ENCODE results near the gene NAA25. TPM values are rescaled to one million over a fixed set of nuclear protein-coding genes. Genes with fewer than 3 reads are reported as not detected.

The NAA25 gene
- total and polyA plus RNA-seq, 3 donors from 2014 or later = 15.2 to 31.8 (median 28.2) TPM

DNA sequence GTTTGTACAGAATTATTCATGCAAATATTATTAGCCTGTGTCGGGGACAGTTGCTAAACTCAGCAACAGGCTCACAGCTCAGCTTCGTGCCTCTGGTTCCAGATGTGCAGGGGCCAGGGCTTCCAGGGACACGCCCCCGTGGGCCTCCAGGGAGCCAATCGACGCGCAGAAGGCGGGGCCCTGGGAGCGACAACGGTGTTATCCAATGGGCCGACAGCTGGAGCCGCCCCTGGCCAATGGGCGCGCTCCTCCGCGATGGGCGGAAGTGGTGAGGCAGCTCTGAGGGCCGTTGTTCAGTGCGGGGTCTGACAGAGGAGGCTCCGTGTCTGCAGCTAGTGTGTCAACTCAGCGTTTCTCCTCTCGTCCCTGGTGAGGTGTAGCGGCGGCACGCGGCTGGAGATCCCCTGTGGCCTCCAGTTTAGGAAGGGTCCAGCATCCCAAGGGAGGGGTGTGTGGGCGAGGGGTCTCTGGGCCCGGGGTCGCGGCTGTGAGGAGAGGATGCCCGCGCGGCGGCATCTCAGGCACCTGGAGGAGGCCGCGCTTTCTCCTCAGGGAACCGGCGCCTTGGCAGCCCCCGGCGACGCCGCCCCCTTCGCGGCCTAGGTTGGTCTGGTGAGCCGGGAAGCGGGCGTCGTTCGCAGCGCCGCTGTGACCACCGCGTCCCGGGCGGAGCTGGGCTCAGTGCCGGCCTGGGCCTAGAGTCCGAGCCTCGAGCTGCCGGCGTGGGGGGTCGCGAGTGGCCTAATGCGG lies 16.8 kb upstream of the NAA25 start, which contains the start of gene TRAFD1:
TRAFD1 (plus strand) TSS at position 311 of the 750 bp plus-strand sequence. CDS start 4,963 bp downstream, outside the sequence.
- TF ChIP-seq, protein P1, sequence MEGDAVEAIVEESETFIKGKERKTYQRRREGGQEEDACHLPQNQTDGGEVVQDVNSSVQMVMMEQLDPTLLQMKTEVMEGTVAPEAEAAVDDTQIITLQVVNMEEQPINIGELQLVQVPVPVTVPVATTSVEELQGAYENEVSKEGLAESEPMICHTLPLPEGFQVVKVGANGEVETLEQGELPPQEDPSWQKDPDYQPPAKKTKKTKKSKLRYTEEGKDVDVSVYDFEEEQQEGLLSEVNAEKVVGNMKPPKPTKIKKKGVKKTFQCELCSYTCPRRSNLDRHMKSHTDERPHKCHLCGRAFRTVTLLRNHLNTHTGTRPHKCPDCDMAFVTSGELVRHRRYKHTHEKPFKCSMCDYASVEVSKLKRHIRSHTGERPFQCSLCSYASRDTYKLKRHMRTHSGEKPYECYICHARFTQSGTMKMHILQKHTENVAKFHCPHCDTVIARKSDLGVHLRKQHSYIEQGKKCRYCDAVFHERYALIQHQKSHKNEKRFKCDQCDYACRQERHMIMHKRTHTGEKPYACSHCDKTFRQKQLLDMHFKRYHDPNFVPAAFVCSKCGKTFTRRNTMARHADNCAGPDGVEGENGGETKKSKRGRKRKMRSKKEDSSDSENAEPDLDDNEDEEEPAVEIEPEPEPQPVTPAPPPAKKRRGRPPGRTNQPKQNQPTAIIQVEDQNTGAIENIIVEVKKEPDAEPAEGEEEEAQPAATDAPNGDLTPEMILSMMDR (IDR thresholded peaks at IDR 0.05) = no peak
- peak; percentile 86 for TF ChIP-seq POLR2A (IDR thresholded peaks at IDR 0.05)
- Histone ChIP-seq H3K36me3 (ENCODE audit: low read depth, missing control alignments) (no peaks in the 10 kb centered on the region), H3K4me1 (peaks cover 11% of the 10 kb centered on the region), H3K9me3 (no peaks in the 10 kb centered on the region), H3K27me3 (no peaks in the 10 kb centered on the region), H3K4me3 (peak within 1 kb of the TSS; percentile 84 to 95), H3K27ac (peak within 1 kb of the TSS; percentile 81 to 90)
- peak; percentile 98 for DNase-seq
- intact Hi-C loops (cut with DNase I; ENCODE audit: low total_unique reads) = no loop called here
- 1 to 3% methylated on average over 10 to 21 of the region's 63 CpGs for WGBS, 2 donors

DNA sequence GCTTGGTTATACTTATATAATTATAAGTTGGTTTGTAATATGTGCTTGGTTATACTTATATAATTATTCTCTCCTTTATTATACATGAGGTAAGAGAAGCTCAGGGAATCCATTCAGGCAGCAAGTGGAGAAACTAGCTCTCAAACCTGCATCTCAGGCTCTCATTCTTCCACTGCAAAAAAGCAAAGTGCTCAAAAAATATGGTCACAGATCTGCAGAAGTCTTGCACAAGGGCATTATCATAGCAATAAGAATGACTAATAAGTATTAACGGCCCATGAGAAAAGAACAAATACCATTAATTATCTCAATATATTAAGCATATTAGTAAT lies 16.3 kb upstream of the NAA25 start:
- 3 to 8% methylated on average over 1 of the region's 1 CpG for WGBS, 2 donors
- no peaks in the 10 kb centered on the region for H3K27me3 ChIP-seq
- peak overlapping the region in 1 of 2 donors; percentile 95 for H3K4me3 ChIP-seq
- peaks cover 11% of the 10 kb centered on the region for H3K4me1 ChIP-seq
- no peak for DNase-seq
- no peaks in the 10 kb centered on the region for H3K36me3 ChIP-seq (ENCODE audit: low read depth, missing control alignments)
- no peak overlapping the region for H3K27ac ChIP-seq
- intact Hi-C loops (cut with DNase I; ENCODE audit: low total_unique reads) = no loop called here
- TF ChIP-seq, protein P1 (IDR thresholded peaks at IDR 0.05) = no peak
- no peak for TF ChIP-seq POLR2A (IDR thresholded peaks at IDR 0.05)
- H3K9me3 ChIP-seq = no peaks in the 10 kb centered on the region

DNA sequence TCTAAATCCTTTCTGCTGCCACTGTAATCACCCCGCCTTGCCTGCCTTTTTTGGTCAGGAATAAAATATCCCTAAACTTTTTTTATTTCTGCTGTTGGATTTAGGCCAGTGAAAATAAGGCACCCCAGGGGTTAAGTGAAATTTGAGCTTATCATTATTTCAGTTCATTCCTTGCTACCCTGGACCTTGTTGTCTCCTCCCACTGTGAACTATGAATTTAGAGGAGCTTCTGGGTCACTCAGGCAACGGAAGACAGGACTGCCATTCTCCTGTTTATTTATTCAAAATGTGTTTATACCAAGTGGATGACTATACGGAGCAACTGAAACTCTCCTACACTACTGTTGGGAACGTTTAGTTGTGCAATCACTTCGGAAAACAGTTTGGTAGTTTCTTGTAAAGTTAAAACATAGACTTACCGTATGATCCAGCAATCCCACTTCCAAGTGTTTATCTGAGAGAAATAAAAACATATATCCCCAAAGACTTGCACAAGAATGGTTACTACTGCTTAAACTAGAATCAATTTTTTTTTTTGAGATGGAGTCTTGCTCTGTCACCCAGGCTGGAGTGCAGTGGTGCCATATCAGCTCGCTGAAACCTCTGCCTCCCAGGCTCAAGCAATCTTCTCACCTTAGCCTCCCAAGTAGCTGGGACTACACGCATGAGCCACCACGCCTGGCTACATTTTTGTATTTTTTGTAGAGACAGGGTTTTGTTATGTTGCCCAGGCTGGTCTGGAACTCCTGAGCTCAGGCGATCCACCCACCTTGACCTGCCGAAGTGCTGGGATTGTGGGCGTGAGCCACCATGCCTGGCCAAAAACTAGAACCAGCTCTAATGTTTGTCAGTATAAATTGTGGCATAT lies 14.5 kb upstream of the NAA25 start:
- Histone ChIP-seq H3K27me3 (no peaks in the 10 kb centered on the region), H3K27ac (peak overlapping the region in 1 of 2 donors; percentile 10), H3K4me3 (no peak overlapping the region), H3K36me3 (ENCODE audit: low read depth, missing control alignments) (no peaks in the 10 kb centered on the region), H3K4me1 (peaks cover 11% of the 10 kb centered on the region), H3K9me3 (no peaks in the 10 kb centered on the region)
- TF ChIP-seq POLR2A (IDR thresholded peaks at IDR 0.05) = no peak
- TF ChIP-seq, protein P1 (IDR thresholded peaks at IDR 0.05) = no peak
- intact Hi-C loops (cut with DNase I; ENCODE audit: low total_unique reads) = no loop called here
- no peak for DNase-seq
- 67 to 68% methylated on average over 12 of the region's 12 CpGs for WGBS, 2 donors

DNA sequence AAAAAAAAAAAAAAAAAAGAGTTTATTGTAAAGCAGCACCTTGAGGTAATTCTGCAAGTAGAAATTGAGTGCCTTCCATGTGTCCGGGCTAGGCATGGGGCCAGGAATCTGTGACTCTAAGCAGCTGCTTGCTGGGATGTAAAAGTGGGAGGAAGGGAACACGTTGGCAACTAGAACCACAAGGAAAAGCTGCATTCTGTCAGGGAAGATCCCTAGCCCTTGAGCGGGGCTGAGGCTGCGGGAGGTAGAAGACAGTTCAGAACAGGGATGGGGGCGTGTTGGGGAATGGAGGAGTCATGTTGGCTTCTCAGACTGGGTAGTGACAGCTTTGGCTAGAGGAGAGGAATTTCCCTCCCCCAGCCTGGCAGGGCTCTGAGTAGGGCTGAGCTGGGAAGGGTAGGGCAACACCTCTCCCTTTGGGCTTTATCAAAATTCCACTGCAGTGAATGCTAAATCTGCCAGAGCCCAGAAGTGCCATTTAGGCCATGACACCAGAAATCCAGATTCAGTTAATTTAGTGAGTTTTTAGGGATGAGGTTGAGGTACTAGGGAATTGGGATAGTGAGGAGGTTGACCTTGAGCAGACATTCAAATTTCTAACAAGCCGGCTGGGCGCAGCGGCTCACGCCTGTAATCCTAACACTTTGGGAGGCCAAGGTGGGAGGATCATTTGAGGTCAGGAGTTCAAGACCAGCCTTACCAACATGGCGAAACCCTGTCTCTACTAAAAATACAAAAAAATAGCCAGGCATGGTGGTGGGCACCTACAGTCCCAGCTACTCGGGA lies 13.4 kb upstream of the NAA25 start:
- Histone ChIP-seq H3K4me1 (peaks cover 13% of the 10 kb centered on the region), H3K27ac (peak overlapping the region; percentile 10 to 48), H3K4me3 (no peak overlapping the region), H3K9me3 (no peaks in the 10 kb centered on the region), H3K27me3 (no peaks in the 10 kb centered on the region), H3K36me3 (ENCODE audit: low read depth, missing control alignments) (no peaks in the 10 kb centered on the region)
- 31 to 58% methylated on average over 11 of the region's 11 CpGs for WGBS, 2 donors
- TF ChIP-seq, protein P1 (IDR thresholded peaks at IDR 0.05) = no peak
- TF ChIP-seq POLR2A (IDR thresholded peaks at IDR 0.05) = no peak
- peak; percentile 87 for DNase-seq
- intact Hi-C loops (cut with DNase I; ENCODE audit: low total_unique reads) = no loop called here
